ENCODE data around the gene ANO10.

The ANO10 gene

DNA sequence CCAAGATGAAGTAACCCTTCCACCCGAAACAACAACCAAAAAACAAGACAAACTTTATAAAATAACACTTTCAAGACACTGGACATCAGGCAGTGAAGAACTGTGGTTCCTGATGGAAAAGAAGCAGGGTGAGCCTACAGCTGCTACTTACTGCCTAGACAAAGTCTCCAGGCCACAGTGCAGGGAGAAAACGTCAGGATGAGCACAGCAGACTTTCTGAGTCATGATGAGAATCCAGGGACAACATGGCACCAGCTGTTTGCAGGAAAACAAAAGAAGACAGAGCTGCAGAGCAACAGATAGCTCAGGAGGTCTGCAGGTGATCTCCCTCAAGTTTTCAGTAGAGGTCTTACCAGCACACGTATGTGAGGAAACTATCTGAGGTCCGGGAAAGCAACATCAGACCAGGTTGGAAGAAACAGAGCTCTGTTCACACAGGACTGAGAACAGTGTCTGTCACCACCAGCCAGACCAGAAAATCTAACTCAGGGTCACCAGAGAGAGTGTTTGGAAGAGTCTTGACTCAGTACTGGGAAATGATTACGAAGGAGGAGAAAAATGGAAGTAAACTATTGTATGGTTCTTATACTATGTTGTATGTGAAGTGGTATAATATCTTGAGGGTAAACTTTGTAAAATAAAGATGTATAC, 108.9 kb downstream of the ANO10 start:
- H3K4me3 ChIP-seq (ENCODE audit: low read depth, low read length) = no peak overlapping the region
- TF ChIP-seq, protein P1, sequence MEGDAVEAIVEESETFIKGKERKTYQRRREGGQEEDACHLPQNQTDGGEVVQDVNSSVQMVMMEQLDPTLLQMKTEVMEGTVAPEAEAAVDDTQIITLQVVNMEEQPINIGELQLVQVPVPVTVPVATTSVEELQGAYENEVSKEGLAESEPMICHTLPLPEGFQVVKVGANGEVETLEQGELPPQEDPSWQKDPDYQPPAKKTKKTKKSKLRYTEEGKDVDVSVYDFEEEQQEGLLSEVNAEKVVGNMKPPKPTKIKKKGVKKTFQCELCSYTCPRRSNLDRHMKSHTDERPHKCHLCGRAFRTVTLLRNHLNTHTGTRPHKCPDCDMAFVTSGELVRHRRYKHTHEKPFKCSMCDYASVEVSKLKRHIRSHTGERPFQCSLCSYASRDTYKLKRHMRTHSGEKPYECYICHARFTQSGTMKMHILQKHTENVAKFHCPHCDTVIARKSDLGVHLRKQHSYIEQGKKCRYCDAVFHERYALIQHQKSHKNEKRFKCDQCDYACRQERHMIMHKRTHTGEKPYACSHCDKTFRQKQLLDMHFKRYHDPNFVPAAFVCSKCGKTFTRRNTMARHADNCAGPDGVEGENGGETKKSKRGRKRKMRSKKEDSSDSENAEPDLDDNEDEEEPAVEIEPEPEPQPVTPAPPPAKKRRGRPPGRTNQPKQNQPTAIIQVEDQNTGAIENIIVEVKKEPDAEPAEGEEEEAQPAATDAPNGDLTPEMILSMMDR (IDR thresholded peaks at IDR 0.05; ENCODE audit: borderline replicate concordance, insufficient read depth, low read depth, low read length) = no peak

DNA sequence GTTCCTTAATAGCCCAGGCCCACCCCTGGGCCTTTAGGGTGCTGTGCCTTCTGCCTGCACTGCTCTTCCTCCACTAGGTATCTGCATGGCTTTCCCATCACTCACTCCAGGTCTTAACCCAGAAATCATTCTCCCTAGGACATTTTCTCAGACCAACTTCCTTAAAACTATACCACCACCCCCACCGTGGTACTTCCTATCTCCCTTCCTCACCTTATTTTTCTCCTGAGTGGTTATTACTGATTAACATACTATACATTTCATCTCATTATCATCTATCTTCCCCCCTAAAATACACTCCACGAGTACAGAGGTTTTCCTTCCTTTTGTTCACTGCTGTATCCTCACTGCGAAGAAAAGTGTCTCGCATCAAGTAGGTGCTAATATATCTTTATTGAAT, 115.2 kb downstream of the ANO10 start:
- no peak overlapping the region for H3K4me3 ChIP-seq (ENCODE audit: low read depth, low read length)
- TF ChIP-seq, protein P1 (IDR thresholded peaks at IDR 0.05; ENCODE audit: borderline replicate concordance, insufficient read depth, low read depth, low read length) = no peak

DNA sequence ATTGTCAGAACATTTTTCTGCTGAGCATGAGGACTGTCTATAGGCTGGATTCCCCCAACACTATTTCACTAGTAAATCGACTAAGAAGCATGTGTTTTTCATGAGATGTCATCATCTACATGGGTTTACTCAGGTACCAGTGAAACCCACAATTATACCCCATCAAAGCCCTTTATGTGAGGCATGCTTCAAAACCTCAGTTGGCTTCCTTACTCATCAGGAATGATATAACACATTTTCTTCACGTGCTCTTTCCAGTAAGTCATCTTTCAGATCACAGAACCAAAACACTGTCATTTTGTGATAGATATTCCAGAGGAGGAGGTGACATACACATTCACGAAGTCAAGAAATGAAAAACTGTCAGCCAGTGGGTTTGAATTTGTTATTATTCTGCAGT, 116.5 kb downstream of the ANO10 start:
- TF ChIP-seq, protein P1 (IDR thresholded peaks at IDR 0.05; ENCODE audit: borderline replicate concordance, insufficient read depth, low read depth, low read length) = no peak
- no peak overlapping the region for H3K4me3 ChIP-seq (ENCODE audit: low read depth, low read length)

DNA sequence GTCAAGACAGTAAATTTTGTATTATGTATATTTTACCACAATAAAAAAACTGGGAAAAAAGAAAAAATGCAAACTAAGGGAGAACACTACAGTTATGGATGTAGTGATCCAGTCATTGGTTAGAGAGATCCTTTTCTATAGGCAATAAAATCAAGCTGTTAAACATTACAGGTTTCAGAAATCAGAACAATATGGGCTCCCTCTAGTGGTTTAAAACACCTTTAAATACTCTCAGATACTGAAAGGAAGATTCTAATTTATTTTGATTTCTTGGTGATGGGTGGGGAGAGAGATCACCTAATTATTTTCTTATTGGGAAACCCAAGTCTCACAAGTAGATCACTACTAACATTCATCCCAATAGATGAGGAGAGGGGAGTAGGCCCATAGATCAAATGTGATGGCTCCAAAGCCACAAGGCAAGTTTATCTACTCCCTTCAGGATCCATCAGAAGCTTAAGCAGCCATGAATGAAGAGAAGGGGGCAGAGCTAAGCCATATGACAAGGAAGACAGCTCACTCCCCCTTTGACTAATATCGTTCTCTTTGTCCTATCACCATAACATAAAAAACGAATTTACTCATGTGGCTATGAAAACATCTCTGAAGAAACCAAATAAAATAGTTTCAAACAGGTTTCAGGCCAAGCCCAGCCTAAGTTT, 118.6 kb downstream of the ANO10 start:
- H3K4me3 ChIP-seq (ENCODE audit: low read depth, low read length) = no peak overlapping the region
- TF ChIP-seq, protein P1 (IDR thresholded peaks at IDR 0.05; ENCODE audit: borderline replicate concordance, insufficient read depth, low read depth, low read length) = no peak

DNA sequence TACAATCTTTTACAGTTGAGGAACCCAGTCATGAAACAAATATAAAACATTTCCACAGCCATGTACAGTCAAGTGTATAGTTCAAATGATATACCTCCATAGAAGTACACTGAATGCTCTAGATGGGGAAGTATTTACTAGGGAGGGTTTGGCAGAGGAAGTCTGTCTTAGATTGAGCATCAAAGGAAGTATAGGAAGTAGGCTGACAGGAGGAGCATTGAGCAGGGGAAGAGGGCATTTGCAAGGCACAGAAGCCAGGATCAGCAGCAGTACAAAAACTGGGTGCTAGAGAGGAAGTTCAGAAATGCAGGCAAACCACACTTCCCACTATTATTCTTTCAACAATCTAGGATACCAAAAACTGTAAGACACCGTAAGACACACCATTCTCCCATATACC, 122.6 kb downstream of the ANO10 start:
- no peak overlapping the region for H3K4me3 ChIP-seq (ENCODE audit: low read depth, low read length)
- TF ChIP-seq, protein P1 (IDR thresholded peaks at IDR 0.05; ENCODE audit: borderline replicate concordance, insufficient read depth, low read depth, low read length) = no peak

DNA sequence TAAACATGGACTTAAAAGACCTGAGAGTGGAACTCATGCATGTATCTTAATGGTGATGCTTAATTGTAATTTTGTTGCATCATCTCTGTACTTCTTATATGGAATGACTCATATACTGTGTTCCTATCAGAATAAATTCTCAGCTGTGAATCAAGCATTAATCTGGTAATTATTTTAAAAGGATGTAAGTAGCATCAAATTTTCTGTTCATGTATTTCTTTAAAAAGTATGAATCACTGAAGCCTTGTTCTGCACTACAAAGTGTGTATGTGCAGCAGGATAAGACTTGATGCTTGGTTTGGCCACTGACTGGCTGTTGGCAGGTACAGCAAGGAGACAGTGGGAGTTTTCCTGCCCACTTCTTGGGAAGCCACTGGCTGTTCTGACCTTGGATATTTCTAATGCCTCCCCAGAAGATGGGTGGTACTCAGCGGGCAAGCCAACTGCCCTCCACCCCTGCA, 123.9 kb downstream of the ANO10 start:
- TF ChIP-seq, protein P1 (IDR thresholded peaks at IDR 0.05; ENCODE audit: borderline replicate concordance, insufficient read depth, low read depth, low read length) = no peak
- H3K4me3 ChIP-seq (ENCODE audit: low read depth, low read length) = no peak overlapping the region

DNA sequence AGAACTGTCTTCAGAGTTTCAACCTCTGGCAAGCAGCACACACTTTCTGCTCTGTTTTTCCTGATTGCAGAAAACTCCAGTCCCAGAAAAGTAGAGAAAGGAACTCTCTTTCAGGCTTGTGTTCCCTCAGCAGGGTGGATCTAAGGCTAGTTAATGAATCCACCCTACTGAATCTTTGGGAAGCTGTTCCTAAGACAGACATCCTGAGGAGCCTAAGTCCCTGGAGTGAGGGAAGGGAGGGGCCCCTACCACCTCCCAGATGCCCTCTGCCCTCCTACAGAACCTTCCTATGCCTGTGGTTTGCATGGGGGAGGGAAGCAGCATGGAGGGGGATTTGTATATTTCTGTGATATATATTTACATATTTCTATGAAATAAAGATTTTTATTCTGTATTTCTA, 124.4 kb downstream of the ANO10 start:
- TF ChIP-seq, protein P1 (IDR thresholded peaks at IDR 0.05; ENCODE audit: borderline replicate concordance, insufficient read depth, low read depth, low read length) = no peak
- no peak overlapping the region for H3K4me3 ChIP-seq (ENCODE audit: low read depth, low read length)

Measured in GM12875 (cell line).